ENCODE measurements around the gene SULT1A1. TPM values are rescaled to one million over a fixed set of nuclear protein-coding genes. Genes with fewer than 3 reads are reported as not detected.

SULT1A1 gene
- total RNA-seq, result 10 to 100 TPM; 13.2 to 14.7 TPM

GRCh38 chr16:28609631-28610594, at the start of gene SULT1A1:
TSS of gene SULT1A1 (minus strand) at chr16:28610044. CDS start at chr16:28608855, 1,189 bp downstream.

DNA sequence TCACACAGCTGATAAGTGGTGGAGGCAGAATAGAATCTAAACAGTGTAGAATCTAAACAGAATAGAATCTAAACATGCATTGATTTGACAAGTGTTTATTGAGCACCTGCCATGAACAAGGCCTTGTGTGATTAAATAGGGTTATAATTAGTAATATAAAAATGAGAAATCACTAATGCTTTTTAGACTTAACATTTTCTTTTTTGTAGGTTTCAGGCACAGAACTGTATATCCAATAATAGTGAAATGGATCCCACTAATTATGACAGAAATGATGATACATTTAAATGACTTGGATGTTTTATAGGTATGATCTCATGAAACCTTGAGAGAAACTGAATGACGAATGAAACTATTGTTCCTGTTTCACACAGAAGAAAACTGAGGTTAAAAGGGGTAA, 27.9 kb upstream of the SULT1A1 start, which contains the start of gene NPIPB8:
NPIPB8 (plus strand) TSS at position 301 of the 400 bp plus-strand sequence. CDS start 296 bp downstream, outside the sequence.

GRCh38 chr16:28596840-28597691, 12.8 kb downstream of the SULT1A1 start, which contains the start of gene SULT1A2:
TSS of gene SULT1A2 (minus strand) at chr16:28597050. CDS start at chr16:28595930, 1,120 bp downstream.

Other genes starting within 250 kb of the SULT1A1 start
- 1 to 10 TPM; 2.8 to 2.9 TPM for gene NPIPB6, start 246.5 kb downstream of the SULT1A1 start, total RNA-seq
- 10 to 100 TPM; 28.3 to 33.7 TPM for gene EIF3CL, start 206.2 kb downstream of the SULT1A1 start, total RNA-seq
- under 1 TPM; 0.26 to 0.38 TPM for gene NPIPB7, start 137.7 kb downstream of the SULT1A1 start, total RNA-seq
- gene CLN3, start 118.0 kb downstream of the SULT1A1 start, total RNA-seq, result 10 to 100 TPM; 45.7 to 49.9 TPM
- 10 to 100 TPM; 19.7 to 20.3 TPM for gene APOBR, start 115.4 kb downstream of the SULT1A1 start, total RNA-seq
- gene IL27, start 103.2 kb downstream of the SULT1A1 start, total RNA-seq, result not detected
- gene NUPR1, start 71.1 kb downstream of the SULT1A1 start, total RNA-seq, result not detected
- 10 to 100 TPM; 39.0 to 42.7 TPM for gene SGF29, start 56.1 kb downstream of the SULT1A1 start, total RNA-seq
- gene SULT1A2, start 13.0 kb downstream of the SULT1A1 start, total RNA-seq, result under 1 TPM; 0.36 to 0.38 TPM
- not detected for gene NPIPB8, start 28.0 kb upstream of the SULT1A1 start, total RNA-seq
- 100 to 1,000 TPM; 514 to 536 TPM for gene EIF3C, start 101.4 kb upstream of the SULT1A1 start, total RNA-seq
- 1 to 10 TPM; 1.2 to 1.3 TPM for gene NPIPB9, start 141.7 kb upstream of the SULT1A1 start, total RNA-seq
- 100 to 1,000 TPM; 240 to 248 TPM for gene ATXN2L, start 213.0 kb upstream of the SULT1A1 start, total RNA-seq
- gene TUFM, start 236.3 kb upstream of the SULT1A1 start, total RNA-seq, result 100 to 1,000 TPM; 106 to 111 TPM